Subcutaneous adipose tissue (tissue), 4 donors: ENCODE measurements around the gene SND1. TPM values are rescaled to one million over a fixed set of nuclear protein-coding genes. Genes with fewer than 3 reads are reported as not detected.

ENCODE experiments used
- total RNA-seq, 4 donors: library from RNA; depleted of rRNA; stranded (reverse); fragments of >200 nt; gene quantifications; one replicate each; pipeline ENCODE4 v1.1.0, GENCODE V29; 2016
- TF ChIP-seq, protein P1 (sequence below): fragments of 450-650 bp; IDR thresholded peaks from one replicate; pipeline ENCODE4 v1.5.1; 2016; ENCODE audit warnings: low read depth, mild to moderate bottlenecking, control low read depth, antibody characterized with exemption, moderate library complexity

Gene SND1
- total RNA-seq, 4 donors from 2014 or later: 73.9 to 98.3 (median 88.9) TPM

DNA sequence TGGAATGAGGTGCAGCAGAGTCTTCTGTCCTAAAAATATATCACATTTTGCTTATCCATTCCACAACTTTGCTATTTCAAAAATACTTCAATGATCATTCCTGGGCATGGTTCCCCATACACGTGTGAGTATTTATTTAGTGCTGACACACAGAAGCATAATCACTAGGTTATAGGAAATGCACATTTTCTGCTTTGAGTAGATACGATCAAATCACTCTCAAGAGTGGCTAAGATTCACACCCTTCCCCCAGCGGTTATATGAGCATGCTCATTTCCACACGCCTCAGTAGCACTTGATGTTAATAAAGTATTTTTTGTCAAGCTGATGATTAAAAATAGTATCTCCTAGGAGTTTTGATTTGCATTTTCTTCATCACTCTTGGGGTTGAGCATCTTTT lies 472.8 kb downstream of the SND1 start:
- TF ChIP-seq, protein P1, sequence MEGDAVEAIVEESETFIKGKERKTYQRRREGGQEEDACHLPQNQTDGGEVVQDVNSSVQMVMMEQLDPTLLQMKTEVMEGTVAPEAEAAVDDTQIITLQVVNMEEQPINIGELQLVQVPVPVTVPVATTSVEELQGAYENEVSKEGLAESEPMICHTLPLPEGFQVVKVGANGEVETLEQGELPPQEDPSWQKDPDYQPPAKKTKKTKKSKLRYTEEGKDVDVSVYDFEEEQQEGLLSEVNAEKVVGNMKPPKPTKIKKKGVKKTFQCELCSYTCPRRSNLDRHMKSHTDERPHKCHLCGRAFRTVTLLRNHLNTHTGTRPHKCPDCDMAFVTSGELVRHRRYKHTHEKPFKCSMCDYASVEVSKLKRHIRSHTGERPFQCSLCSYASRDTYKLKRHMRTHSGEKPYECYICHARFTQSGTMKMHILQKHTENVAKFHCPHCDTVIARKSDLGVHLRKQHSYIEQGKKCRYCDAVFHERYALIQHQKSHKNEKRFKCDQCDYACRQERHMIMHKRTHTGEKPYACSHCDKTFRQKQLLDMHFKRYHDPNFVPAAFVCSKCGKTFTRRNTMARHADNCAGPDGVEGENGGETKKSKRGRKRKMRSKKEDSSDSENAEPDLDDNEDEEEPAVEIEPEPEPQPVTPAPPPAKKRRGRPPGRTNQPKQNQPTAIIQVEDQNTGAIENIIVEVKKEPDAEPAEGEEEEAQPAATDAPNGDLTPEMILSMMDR: no peak

DNA sequence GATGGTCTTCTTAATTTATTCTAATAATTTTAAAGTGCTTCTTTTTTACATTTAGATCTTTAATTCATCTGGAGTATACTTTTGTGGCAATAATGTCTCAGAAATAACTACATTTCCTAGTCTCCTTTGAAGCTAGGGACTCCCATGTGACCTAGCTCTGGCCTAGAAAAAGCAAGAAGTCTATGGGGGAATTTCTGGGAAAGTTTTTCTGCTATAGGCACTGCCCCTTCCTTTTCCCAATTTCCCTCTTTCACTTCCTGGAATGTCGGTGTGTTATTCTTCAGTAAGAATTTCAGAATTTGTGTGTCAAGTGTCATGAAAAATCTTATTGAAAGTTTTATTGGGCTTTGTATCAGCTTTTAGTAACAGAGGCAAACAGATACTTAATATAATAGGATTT lies 473.8 kb downstream of the SND1 start:
- TF ChIP-seq, protein P1: no peak

DNA sequence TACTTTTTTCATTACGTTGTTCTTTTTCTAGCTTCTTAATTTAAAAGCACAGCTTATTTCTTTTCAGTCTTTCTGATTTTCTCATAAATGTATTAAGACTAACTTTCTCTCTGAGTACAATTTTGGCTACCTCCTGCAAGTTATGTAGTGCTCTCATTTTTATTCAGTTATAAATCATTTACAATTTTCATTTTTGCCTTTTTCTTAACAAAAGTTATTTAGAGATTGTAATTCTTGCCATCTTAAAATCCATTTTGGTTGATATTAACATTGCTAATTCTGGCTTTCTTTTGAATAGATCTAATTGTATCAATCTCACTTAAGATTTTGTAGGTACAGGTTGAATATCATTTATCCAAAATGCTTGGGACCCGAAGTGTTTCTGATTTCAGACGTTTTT lies 476.4 kb downstream of the SND1 start:
- TF ChIP-seq, protein P1: no peak

DNA sequence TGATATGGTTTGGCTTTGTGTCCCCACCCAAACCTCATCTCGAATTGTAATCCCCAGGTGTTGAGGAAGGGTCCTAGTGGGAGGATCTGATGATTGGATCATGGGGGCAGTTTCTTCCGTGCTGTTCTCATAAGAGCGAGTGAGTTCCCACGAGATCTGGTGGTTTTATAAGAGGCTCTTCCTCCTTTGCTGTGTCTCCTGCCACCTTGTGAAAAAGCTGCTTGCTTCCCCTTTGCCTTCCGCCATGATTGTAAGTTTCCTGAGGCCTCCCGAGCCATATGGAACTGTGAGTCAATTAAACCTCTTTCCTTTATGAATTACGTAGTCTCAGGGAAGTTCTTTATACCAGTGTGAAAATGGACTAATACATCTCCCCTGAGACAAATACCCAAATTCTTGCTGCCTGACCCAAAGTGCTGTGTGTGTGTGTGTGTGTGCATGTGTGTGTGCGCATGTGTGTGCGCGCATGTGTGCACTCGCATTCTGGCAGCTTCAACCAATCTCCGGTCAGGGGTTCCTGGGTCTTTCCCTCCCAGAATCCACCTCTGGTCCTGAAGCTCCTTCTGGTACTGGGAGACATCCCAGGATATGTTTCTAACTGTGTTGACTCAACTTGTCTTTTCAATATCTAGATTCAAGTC lies 477.4 kb downstream of the SND1 start:
- TF ChIP-seq, protein P1: no peak

DNA sequence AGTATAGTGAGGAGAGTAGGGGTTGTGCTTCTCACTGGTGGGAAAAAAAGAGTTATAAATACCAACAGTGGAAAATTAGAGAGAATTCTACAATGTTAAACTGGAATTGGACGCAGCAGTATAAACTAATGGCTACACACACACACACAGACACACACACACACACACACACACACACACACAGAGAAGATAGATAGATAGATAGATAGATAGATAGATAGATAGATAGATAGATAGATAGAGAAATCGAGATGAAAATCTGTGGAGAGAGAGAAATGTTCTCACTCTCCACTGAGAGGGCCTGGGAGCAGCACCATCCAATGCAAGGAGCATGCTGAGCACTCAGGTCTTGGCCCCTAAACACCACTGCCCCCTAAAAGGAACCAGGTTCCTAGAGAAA lies 479.1 kb downstream of the SND1 start:
- TF ChIP-seq, protein P1: no peak

DNA sequence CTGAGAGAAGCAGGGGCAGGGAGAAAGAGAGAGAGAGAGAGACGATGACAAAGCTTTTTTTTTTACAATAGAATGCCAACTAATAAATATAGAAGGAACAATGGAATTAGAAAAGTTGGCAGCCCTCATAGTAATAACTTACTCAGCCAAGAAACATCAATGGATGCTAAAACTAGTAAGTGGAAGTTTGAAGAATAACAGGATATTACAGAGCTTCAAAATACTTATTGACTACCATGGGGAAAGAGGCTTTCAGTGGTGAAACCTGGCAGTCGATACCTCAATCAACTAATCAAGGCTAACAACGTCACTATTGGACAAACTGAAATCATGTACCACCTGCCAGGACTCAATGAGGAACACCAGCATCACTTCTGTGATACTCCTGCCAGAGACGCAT lies 479.7 kb downstream of the SND1 start:
- TF ChIP-seq, protein P1: no peak

GRCh38 chr7:128132426-128133069 lies 480.6 kb downstream of the SND1 start:
- TF ChIP-seq, protein P1: no peak
